Stomach (tissue), 4 donors: ENCODE data around the gene OCLN.

Experiments used
- CTCF ChIP-seq, 7 experiments: fragments of 450-650 bp in 4 of 7; fragments of 200-600 bp in 3 of 7; sonication (generic) in 3 of 7; IDR thresholded peaks; one replicate each; pipeline ENCODE4 v1.5.1; 2016 to 2019; ENCODE audit warnings: antibody characterized with exemption in 7 of 7, control low read depth in 2 of 7, mild to moderate bottlenecking in 1 of 7
- EP300 ChIP-seq: sonication (generic); formaldehyde crosslinking; IDR thresholded peaks from one replicate; pipeline ENCODE4 v1.6.1; 2017; ENCODE audit warnings: antibody characterized with exemption
- POLR2A ChIP-seq, 4 donors: fragments of 450-650 bp; IDR thresholded peaks; one replicate each; pipeline ENCODE4 v1.6.1; 2016; ENCODE audit warnings: antibody characterized with exemption in 4 of 4, control low read depth in 2 of 4, mild to moderate bottlenecking in 1 of 4, moderate library complexity in 1 of 4
- POLR2AphosphoS5 ChIP-seq, 3 donors: sonication (generic); formaldehyde crosslinking; IDR thresholded peaks; one replicate each; pipeline ENCODE4 v1.6.1; 2016; ENCODE audit warnings: antibody characterized with exemption in 3 of 3

- no peak for TF ChIP-seq EP300
- no peak for TF ChIP-seq CTCF (IDR thresholded peaks at IDR 0.05)
- TF ChIP-seq POLR2A (IDR thresholded peaks at IDR 0.05) = no peak
- no peak for TF ChIP-seq POLR2AphosphoS5 (IDR thresholded peaks at IDR 0.05)
These were observed 7.7 kb upstream of the OCLN start for GRCh38 chr5:69484891-69485290.
